Stimulated activated naive CD4-positive, alpha-beta T cell treated with Interleukin-2 at 50 U/mL for 16 hours (primary cell): Measurements from ENCODE around the gene MCTP2.

ENCODE experiments used
- DNase-seq: peaks from one replicate; lab custom pipeline; 2025; lab: John Stamatoyannopoulos, UW

The MCTP2 gene

GRCh38 chr15:94395640-94396039 is 164.3 kb downstream of the MCTP2 start:
- no peak for DNase-seq

- no peak for DNase-seq
Measured at GRCh38 chr15:94397337-94397736, 166.0 kb downstream of the MCTP2 start.

- DNase-seq, result no peak
Measured at GRCh38 chr15:94398001-94398400, 166.6 kb downstream of the MCTP2 start.

- no peak for DNase-seq
Measured at GRCh38 chr15:94400526-94401298, 169.4 kb downstream of the MCTP2 start.

GRCh38 chr15:94403331-94403730 is 172.0 kb downstream of the MCTP2 start:
- no peak for DNase-seq

- no peak for DNase-seq
Measured at GRCh38 chr15:94404733-94405283, 173.4 kb downstream of the MCTP2 start.

- DNase-seq, result no peak
Measured at GRCh38 chr15:94411285-94411684, 179.9 kb downstream of the MCTP2 start.

GRCh38 chr15:94411846-94412245 is 180.5 kb downstream of the MCTP2 start:
- no peak for DNase-seq

- DNase-seq, result no peak
Measured at GRCh38 chr15:94412979-94413746, 181.8 kb downstream of the MCTP2 start.

- DNase-seq, result no peak
Measured at GRCh38 chr15:94414916-94415315, 183.6 kb downstream of the MCTP2 start.

- DNase-seq, result no peak
Measured at GRCh38 chr15:94416267-94416666, 184.9 kb downstream of the MCTP2 start.

GRCh38 chr15:94416820-94417219 is 185.5 kb downstream of the MCTP2 start:
- DNase-seq, result no peak

- no peak for DNase-seq
Measured at GRCh38 chr15:94417501-94418293, 186.3 kb downstream of the MCTP2 start.

- no peak for DNase-seq
Measured at GRCh38 chr15:94421706-94422105, 190.3 kb downstream of the MCTP2 start.

- no peak for DNase-seq
Measured at GRCh38 chr15:94432279-94432678, 200.9 kb downstream of the MCTP2 start.

GRCh38 chr15:94439158-94439557 is 207.8 kb downstream of the MCTP2 start:
- DNase-seq, result no peak

GRCh38 chr15:94441760-94442159 is 210.4 kb downstream of the MCTP2 start:
- DNase-seq, result no peak

- DNase-seq, result no peak
Measured at GRCh38 chr15:94442480-94442879, 211.1 kb downstream of the MCTP2 start.

GRCh38 chr15:94443186-94443585 is 211.8 kb downstream of the MCTP2 start:
- no peak for DNase-seq

- no peak for DNase-seq
Measured at GRCh38 chr15:94445566-94446160, 214.3 kb downstream of the MCTP2 start.

- DNase-seq, result no peak
Measured at GRCh38 chr15:94446441-94446840, 215.1 kb downstream of the MCTP2 start.

GRCh38 chr15:94451466-94451865 is 220.1 kb downstream of the MCTP2 start:
- no peak for DNase-seq
